ENCODE measurements around the gene C1QTNF4.

The C1QTNF4 gene

DNA sequence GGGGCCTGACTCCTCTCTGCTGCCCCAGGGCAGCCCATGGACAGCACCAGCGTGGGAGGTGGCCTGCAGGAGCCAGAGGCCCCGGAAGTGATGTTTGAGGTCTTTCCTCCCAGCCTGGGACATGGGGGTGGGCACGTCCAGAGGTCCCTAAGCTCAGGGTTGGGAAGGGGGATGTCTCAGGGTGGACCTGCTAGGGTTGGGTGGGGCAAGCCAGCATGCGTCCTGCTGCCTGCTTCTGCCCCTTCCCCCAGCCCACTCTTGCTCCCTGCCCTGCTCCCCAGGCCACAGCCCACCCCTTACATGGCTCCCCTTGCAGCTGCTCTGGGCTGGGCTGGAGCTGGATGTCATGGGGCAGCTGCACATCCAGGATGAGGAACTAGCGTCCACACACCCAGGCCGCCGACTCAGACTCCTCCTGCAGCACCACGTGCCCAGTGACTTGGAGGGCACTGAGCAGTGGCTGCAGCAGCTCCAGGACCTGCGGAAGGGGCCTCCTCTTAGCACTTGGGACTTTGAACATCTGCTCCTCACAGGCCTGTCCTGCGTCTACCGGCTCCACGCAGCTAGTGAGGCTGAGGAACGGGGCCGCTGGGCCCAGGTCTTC lies 6.4 kb downstream of the C1QTNF4 start:
- Mint-ChIP-seq H3K27ac (no peak overlapping the region), H3K27me3 (peaks cover 3% of the 10 kb centered on the region), H3K36me3 (peaks cover 10% of the 10 kb centered on the region), H3K9me3 (no peaks in the 10 kb centered on the region), H3K4me1 (no peaks in the 10 kb centered on the region), H3K4me3 (no peak overlapping the region)
- DNase-seq (ENCODE audit: low spot score in 2 of 2) (no peak), ATAC-seq (ENCODE audit: low read depth) (no peak)

DNA sequence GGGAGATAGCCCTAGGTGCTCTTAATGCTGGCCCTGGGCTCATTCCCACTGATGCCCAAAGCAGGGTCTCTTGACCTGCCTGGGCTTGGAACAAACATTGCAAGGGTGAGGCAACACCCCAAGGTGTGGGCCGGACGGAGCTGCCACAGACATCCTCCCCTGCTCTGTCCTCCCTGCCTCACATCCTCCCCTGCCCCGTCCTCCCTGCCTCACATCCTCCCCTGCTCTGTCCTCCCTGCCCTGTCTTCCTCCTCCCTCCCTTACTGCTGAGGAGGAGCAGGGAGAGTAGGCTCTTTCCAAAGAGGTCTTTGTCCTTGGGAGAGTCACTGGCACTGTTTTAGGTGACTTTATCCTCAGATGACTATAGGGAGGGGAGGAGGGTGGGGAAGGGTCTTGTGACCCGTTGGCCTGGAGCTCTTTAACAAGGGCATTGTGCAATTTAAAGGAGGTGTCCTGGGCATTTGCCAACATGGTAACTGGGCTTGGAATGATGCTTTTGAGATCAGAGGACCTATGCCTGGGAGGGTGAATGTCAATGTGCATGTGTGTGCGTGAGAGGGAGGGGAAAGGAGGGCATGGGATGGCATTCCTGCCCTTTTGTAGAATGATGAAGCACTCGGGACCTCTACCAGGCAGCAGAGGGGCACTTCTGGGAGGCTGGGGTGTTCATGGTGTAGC lies 7.0 kb downstream of the C1QTNF4 start:
- no peak for DNase-seq (ENCODE audit: low spot score in 2 of 2)
- no peaks in the 10 kb centered on the region for H3K4me1 Mint-ChIP-seq
- ATAC-seq (ENCODE audit: low read depth), result no peak
- H3K4me3 Mint-ChIP-seq, result no peak overlapping the region
- H3K27me3 Mint-ChIP-seq, result no peaks in the 10 kb centered on the region
- no peaks in the 10 kb centered on the region for H3K9me3 Mint-ChIP-seq
- peaks cover 13% of the 10 kb centered on the region for H3K36me3 Mint-ChIP-seq
- H3K27ac Mint-ChIP-seq, result no peak overlapping the region

DNA sequence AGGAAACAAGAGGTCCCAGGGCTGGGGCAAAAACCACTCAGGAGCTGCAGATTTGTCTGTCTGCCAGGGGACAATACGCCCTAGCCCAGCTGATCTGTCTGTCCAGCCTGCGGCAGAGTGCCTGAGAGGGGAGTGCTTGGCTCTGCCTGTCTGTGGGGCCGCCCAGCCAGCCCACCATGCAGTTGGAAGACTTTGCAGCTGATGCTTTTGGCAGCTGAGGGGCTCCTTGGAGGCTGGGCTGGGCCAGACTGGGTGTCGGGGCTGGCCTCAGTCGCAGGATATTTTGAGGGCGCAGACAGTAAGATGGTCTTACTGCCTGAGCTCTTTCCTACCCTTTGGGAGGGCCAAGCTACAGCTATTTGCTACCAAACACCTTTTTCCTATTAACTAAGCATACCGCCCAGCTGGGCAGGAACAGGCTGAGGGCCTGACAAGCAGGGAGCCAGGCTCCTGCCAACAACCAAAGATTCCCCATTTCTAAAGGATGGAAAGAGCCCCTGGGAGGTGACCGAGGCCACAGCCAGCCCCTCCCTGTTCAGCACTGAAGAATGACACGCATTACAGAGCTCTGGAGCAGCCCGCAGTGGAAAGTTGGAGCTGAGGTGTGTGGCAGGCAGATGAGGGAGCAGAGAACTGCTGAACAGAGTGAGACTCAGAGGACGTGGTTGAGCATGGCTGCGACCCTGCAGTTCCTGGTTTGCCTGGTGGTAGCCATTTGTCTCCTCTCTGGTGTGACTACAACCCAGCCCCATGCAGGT lies 7.9 kb downstream of the C1QTNF4 start, which contains the start of gene FAM180B:
TSS of gene FAM180B (plus strand) at position 581 of the 758 bp plus-strand sequence. CDS start at position 672, 91 bp downstream.
- H3K27me3 Mint-ChIP-seq, result no peaks in the 10 kb centered on the region
- no peak within 1 kb of the TSS for H3K4me3 Mint-ChIP-seq
- DNase-seq (ENCODE audit: low spot score in 2 of 2) (no peak), ATAC-seq (ENCODE audit: low read depth) (no peak)
- H3K4me1 Mint-ChIP-seq, result no peaks in the 10 kb centered on the region
- peaks cover 14% of the 10 kb centered on the region for H3K36me3 Mint-ChIP-seq
- no peak within 1 kb of the TSS for H3K27ac Mint-ChIP-seq
- H3K9me3 Mint-ChIP-seq, result no peaks in the 10 kb centered on the region

DNA sequence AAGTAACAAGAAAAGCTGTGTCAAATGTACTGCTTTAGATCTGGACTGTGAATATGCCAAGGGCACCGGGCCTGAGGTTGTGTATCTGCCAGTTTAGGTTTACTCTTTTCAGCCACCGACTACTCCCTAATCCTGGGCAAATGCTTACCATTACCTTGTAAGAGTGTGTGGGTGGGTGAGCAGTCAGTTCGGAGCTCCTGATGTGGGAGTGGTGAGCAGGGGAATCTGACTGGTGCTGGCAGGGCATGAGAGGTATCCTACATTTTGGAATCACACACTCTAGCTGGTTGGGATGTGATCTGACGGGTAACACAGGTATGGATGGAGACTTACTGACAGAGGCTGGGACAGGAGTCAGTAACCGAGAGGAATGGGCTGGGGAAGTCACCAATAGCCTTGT lies 10.4 kb downstream of the C1QTNF4 start:
- Mint-ChIP-seq H3K36me3 (peaks cover 14% of the 10 kb centered on the region), H3K4me1 (peaks cover 10% of the 10 kb centered on the region), H3K27me3 (no peaks in the 10 kb centered on the region), H3K4me3 (no peak overlapping the region), H3K9me3 (no peaks in the 10 kb centered on the region), H3K27ac (no peak overlapping the region)
- DNase-seq (ENCODE audit: low spot score in 2 of 2) (no peak), ATAC-seq (ENCODE audit: low read depth) (no peak)

DNA sequence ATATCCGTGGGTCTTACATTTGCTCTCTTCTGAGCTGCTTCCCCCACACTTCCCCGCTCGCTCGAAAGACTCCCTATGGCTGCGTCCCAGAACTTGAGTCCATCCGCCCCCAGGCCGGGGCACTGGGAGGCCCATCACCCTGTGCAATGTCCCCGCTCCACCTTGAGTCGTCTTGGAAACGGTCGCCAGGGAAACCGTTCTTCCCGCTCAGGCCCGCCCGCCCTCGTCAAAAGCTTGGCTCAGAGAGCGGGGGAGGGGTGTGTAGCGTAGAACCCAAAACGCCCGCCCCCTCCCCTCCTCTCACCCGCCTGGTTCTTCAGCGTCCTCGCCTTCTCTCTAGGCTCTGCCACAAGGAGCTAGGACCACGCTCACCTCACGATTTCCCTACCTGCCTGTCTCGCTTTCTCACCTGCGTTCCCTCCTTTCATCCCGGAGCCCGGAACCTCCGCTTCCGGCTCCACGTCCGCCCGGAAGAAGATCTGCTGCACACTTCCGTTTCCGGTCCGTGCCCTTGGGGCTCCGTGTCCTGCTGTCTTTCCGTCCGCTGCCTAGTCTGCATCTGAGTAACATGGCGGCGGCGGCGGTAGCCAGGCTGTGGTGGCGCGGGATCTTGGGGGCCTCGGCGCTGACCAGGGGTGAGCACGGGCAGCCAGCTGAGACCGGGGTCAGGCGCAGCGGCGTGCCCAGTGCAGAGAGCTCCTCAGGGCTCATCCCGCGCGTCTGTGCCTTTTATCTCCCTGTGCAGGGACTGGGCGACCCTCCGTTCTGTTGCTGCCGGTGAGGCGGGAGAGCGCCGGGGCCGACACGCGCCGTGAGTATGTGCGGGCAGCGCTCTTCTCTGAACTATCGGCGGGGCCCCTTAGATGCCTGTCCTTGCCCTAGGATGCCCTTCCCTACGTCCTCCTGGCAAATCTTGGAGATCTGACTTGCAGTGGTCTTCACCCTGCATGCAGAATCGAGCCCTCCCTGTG lies 15.4 kb downstream of the C1QTNF4 start, which contains the start of the genes KBTBD4 and NDUFS3:
TSS of gene KBTBD4 (minus strand) at position 447 of the 971 bp plus-strand sequence. CDS start at position 428, 19 bp downstream.
TSS of gene NDUFS3 (plus strand) at position 551 of the 971 bp plus-strand sequence. CDS start at position 569, 18 bp downstream.
- Mint-ChIP-seq H3K36me3 (peaks cover 19% of the 10 kb centered on the region), H3K4me1 (peaks cover 16% of the 10 kb centered on the region), H3K9me3 (no peaks in the 10 kb centered on the region), H3K27me3 (no peaks in the 10 kb centered on the region), H3K27ac (peak within 1 kb of the TSS; percentile 95), H3K4me3 (peak within 1 kb of the TSS; percentile 100)
- peak; percentile 89 to 97 for DNase-seq (ENCODE audit: low spot score in 2 of 2)
- ATAC-seq (ENCODE audit: low read depth), result peak; percentile 97

DNA sequence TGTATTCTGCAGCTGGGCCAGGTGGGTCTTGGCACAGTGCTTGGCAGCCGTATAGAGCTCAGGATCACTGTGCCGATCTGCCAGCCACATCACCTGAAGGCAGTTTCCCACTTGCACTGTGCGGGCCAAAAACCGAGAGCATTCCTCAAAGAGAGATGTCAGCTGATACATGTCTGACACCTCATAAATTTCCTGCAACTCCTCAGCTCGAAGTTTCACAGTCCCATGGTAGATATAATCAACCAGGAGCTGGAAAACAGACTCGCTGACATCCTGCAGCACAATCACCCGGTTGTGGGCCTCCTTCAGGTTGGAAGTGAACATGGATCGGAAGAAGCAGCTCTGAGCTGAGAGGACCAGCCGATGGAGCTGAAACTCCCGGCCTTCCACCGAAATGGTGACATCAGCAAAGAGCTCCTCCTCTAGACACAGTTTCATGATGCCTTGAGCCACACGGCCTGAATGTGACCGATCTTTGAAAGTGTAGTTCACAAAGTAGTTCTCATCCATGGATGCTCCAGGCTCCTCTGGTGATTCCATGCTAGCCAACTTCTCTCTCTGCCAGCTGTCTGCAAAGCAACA lies 16.7 kb downstream of the C1QTNF4 start:
- no peak overlapping the region for H3K27ac Mint-ChIP-seq
- H3K9me3 Mint-ChIP-seq, result no peaks in the 10 kb centered on the region
- peaks cover 18% of the 10 kb centered on the region for H3K36me3 Mint-ChIP-seq
- H3K27me3 Mint-ChIP-seq, result no peaks in the 10 kb centered on the region
- H3K4me3 Mint-ChIP-seq, result peak overlapping the region; percentile 100
- DNase-seq (ENCODE audit: low spot score in 2 of 2), result no peak
- peaks cover 17% of the 10 kb centered on the region for H3K4me1 Mint-ChIP-seq
- ATAC-seq (ENCODE audit: low read depth), result no peak

DNA sequence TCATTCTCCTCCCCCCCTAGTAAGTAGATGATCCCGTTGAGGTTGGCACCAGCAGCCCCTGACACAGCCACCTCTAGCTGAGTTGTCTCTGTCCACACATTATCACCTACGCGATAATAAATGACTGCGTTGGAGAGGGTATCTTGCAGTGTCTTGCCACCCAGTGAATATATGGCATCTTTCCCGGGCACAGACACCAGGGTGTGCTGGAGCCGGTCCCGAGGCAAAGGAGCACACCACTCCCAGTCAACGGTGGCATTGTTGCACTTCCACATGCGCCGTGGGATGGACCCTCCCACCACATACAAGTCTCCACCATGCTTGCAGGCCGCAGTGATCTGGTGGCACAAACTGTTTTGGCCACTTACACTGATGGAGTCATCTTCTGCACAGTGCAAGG lies 20.9 kb downstream of the C1QTNF4 start:
- ATAC-seq (ENCODE audit: low read depth) (no peak), DNase-seq (ENCODE audit: low spot score in 2 of 2) (no peak)
- Mint-ChIP-seq H3K27me3 (no peaks in the 10 kb centered on the region), H3K27ac (no peak overlapping the region), H3K36me3 (peaks cover 17% of the 10 kb centered on the region), H3K4me3 (no peak overlapping the region), H3K9me3 (no peaks in the 10 kb centered on the region), H3K4me1 (peaks cover 8% of the 10 kb centered on the region)

DNA sequence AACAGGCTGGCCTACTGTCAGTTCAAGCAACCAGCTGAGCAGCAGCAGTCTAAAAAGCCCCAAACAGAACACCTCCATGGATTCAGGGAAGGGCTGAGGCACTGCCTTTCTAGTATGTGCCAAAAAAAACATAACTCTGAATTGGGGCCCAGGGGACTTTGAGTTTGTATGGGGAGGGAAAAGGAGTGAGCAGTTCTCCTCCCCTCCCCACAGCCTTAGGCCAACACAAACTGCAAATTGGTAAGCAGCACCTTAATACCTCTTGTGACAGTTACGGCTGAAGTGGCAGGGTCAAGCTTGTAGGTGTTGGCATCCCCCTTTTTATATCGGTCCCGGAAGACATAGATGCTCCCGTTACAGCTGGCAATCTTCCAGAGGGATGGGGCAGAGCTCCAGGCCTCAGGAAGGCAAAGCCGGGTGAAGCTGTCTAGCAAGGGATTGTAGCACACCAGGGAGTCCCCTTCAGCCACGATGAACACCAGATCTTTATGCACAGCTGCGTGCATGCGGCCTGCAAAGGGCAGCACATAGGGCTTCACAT lies 21.4 kb downstream of the C1QTNF4 start:
- Mint-ChIP-seq H3K4me1 (peaks cover 8% of the 10 kb centered on the region), H3K9me3 (no peaks in the 10 kb centered on the region), H3K4me3 (no peak overlapping the region), H3K36me3 (peaks cover 17% of the 10 kb centered on the region), H3K27ac (no peak overlapping the region), H3K27me3 (no peaks in the 10 kb centered on the region)
- DNase-seq (ENCODE audit: low spot score in 2 of 2) (no peak), ATAC-seq (ENCODE audit: low read depth) (no peak)

DNA sequence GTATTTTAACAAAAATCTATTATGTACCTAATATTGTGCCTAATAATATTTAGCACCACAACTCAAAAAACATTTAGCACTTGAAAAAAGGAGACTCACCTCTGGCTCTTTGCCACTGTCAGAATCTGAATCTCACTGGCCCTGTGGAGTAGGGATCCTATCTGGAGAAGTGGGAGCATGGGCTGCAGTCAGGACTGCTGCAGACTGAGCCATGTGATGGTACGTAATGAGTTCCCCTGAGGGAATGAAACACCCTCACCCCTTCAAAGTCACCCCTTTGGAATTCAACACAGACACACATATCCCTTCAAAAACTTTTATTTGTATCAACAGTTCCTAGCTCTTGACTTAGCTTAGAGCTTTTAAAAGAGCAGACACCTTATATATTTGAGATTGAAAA lies 22.3 kb downstream of the C1QTNF4 start:
- Mint-ChIP-seq H3K4me3 (no peak overlapping the region), H3K36me3 (peaks cover 15% of the 10 kb centered on the region), H3K27me3 (no peaks in the 10 kb centered on the region), H3K27ac (no peak overlapping the region), H3K4me1 (peaks cover 5% of the 10 kb centered on the region), H3K9me3 (no peaks in the 10 kb centered on the region)
- ATAC-seq (ENCODE audit: low read depth), result no peak
- no peak for DNase-seq (ENCODE audit: low spot score in 2 of 2)

DNA sequence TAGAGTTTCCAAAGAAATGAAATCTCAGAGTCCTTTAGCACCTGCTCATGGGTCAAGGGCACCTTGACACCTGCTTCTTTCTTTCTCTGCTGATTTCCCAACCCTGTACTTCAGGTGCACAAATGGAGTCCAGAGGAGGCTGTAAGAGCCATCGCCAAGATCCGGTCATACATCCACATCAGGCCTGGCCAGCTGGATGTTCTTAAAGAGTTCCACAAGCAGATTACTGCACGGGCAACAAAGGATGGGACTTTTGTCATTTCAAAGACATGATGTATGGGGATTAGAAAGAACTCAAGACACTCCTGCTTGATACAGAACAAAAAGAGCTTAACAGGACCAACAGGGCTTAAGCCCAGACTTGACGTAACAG lies 22.9 kb downstream of the C1QTNF4 start:
- Mint-ChIP-seq H3K9me3 (no peaks in the 10 kb centered on the region), H3K27me3 (no peaks in the 10 kb centered on the region), H3K4me1 (peaks cover 9% of the 10 kb centered on the region), H3K27ac (peak overlapping the region; percentile 38), H3K4me3 (no peak overlapping the region), H3K36me3 (peaks cover 15% of the 10 kb centered on the region)
- DNase-seq (ENCODE audit: low spot score in 2 of 2) (no peak), ATAC-seq (ENCODE audit: low read depth) (no peak)

DNA sequence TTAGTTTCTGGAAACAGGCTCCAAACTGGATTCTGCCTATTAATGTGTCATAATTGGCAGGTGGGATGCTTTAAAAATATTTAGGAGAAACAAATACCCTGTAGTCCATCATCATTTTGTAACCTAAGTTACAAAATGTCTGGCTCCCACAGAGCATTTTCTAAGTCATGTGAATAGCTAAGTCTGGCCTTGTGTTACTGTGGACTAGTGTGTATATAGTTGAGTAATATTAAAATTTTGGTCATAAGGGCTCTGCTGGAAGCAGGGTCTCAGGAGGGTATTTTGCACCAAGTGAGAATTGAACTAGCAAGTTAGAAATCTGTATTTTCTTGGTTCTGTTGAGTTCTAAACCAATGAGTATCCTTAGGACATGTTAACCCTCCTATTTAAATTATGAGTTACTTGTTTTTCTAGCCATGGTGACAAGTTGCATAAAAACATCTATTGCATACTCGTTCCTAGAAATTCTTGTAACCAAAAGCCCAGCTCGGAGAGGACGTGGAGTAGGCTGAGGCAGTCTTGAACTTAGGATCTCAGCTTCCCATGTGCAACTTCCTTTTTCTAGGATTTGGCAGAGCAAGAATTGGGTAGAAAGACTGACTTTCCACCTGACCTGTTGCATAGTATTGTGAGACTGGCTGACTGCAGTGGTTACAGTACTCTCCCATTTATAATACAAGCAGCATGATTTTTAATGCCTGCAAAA lies 23.4 kb downstream of the C1QTNF4 start:
- Mint-ChIP-seq H3K4me1 (peaks cover 9% of the 10 kb centered on the region), H3K27ac (peak overlapping the region; percentile 38), H3K27me3 (no peaks in the 10 kb centered on the region), H3K36me3 (peaks cover 15% of the 10 kb centered on the region), H3K4me3 (no peak overlapping the region), H3K9me3 (no peaks in the 10 kb centered on the region)
- DNase-seq (ENCODE audit: low spot score in 2 of 2) (no peak), ATAC-seq (ENCODE audit: low read depth) (no peak)

DNA sequence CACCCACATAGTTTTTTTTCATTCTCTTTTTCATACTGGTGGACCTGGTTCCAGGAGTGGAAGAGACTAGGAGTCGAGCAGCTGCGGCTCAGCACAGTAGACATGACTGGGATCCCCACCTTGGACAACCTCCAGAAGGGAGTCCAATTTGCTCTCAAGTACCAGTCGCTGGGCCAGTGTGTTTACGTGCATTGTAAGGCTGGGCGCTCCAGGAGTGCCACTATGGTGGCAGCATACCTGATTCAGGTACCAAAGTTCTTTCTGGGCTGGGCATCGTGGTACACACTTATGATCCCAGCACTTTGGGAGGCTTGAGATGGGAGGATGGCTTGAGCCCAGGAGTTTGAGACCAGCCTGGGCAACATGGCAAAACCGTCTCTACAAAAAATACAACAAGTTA lies 24.6 kb downstream of the C1QTNF4 start:
- H3K36me3 Mint-ChIP-seq, result peaks cover 12% of the 10 kb centered on the region
- no peak overlapping the region for H3K27ac Mint-ChIP-seq
- DNase-seq (ENCODE audit: low spot score in 2 of 2) (no peak), ATAC-seq (ENCODE audit: low read depth) (no peak)
- H3K4me1 Mint-ChIP-seq, result peaks cover 13% of the 10 kb centered on the region
- no peak overlapping the region for H3K4me3 Mint-ChIP-seq
- no peaks in the 10 kb centered on the region for H3K27me3 Mint-ChIP-seq
- no peaks in the 10 kb centered on the region for H3K9me3 Mint-ChIP-seq

Measured in memory B cell (primary cell).